ENCODE measurements around the gene BTG2.
A peak's percentile ranks its signal among the peaks of the same experiment; 100 is the strongest.

The BTG2 gene

GRCh38 chr1:203272633-203273205 is 32.6 kb upstream of the BTG2 start:
- no peaks in the 10 kb centered on the region for H3K79me2 ChIP-seq (ENCODE audit: insufficient read depth, low read length)
- no peaks in the 10 kb centered on the region for H3K27me3 ChIP-seq (ENCODE audit: insufficient read depth, low read length)
- peak overlapping the region; percentile 90 for H3K4me2 ChIP-seq (ENCODE audit: low read length)
- H4K20me1 ChIP-seq (ENCODE audit: insufficient read depth, low read length), result no peaks in the 10 kb centered on the region
- TF ChIP-seq EZH2 (IDR thresholded peaks at IDR 0.05; ENCODE audit: borderline replicate concordance, low read length), result no peak
- TF ChIP-seq, protein P1, sequence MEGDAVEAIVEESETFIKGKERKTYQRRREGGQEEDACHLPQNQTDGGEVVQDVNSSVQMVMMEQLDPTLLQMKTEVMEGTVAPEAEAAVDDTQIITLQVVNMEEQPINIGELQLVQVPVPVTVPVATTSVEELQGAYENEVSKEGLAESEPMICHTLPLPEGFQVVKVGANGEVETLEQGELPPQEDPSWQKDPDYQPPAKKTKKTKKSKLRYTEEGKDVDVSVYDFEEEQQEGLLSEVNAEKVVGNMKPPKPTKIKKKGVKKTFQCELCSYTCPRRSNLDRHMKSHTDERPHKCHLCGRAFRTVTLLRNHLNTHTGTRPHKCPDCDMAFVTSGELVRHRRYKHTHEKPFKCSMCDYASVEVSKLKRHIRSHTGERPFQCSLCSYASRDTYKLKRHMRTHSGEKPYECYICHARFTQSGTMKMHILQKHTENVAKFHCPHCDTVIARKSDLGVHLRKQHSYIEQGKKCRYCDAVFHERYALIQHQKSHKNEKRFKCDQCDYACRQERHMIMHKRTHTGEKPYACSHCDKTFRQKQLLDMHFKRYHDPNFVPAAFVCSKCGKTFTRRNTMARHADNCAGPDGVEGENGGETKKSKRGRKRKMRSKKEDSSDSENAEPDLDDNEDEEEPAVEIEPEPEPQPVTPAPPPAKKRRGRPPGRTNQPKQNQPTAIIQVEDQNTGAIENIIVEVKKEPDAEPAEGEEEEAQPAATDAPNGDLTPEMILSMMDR (IDR thresholded peaks at IDR 0.05; ENCODE audit: low read length), result no peak
- H3F3A ChIP-seq (ENCODE audit: insufficient read depth, low read length), result no peaks in the 10 kb centered on the region
- H2AFZ ChIP-seq (ENCODE audit: low read length), result no peak overlapping the region
- H3K9ac ChIP-seq (ENCODE audit: low read length), result peak overlapping the region; percentile 96
- no peaks in the 10 kb centered on the region for H3K9me3 ChIP-seq (ENCODE audit: low read length)
- peak overlapping the region; percentile 98 for H3K27ac ChIP-seq (ENCODE audit: low read depth, low read length, poor library complexity, severe bottlenecking)
- H3K4me3 ChIP-seq (ENCODE audit: low read depth, low read length, poor library complexity, severe bottlenecking), result peak overlapping the region; percentile 69
- no peaks in the 10 kb centered on the region for H3K36me3 ChIP-seq (ENCODE audit: insufficient read depth, low read length)
- H3K4me1 ChIP-seq (ENCODE audit: insufficient read depth, low read length, severe bottlenecking), result peaks cover 95% of the 10 kb centered on the region
- H3K9me2 ChIP-seq (ENCODE audit: low read depth, low read length), result no peaks in the 10 kb centered on the region

GRCh38 chr1:203273206-203273868 is 32.0 kb upstream of the BTG2 start:
- Histone ChIP-seq H3K27me3 (ENCODE audit: insufficient read depth, low read length) (no peaks in the 10 kb centered on the region), H3K4me2 (ENCODE audit: low read length) (peak overlapping the region; percentile 90), H3K9me2 (ENCODE audit: low read depth, low read length) (no peaks in the 10 kb centered on the region), H3K9me3 (ENCODE audit: low read length) (no peaks in the 10 kb centered on the region), H3K4me1 (ENCODE audit: insufficient read depth, low read length, severe bottlenecking) (peaks cover 98% of the 10 kb centered on the region), H3F3A (ENCODE audit: insufficient read depth, low read length) (no peaks in the 10 kb centered on the region), H3K79me2 (ENCODE audit: insufficient read depth, low read length) (no peaks in the 10 kb centered on the region), H3K9ac (ENCODE audit: low read length) (peak overlapping the region; percentile 96), H4K20me1 (ENCODE audit: insufficient read depth, low read length) (no peaks in the 10 kb centered on the region), H3K36me3 (ENCODE audit: insufficient read depth, low read length) (no peaks in the 10 kb centered on the region), H3K27ac (ENCODE audit: low read depth, low read length, poor library complexity, severe bottlenecking) (peak overlapping the region; percentile 98), H3K4me3 (ENCODE audit: low read depth, low read length, poor library complexity, severe bottlenecking) (peak overlapping the region; percentile 69), H2AFZ (ENCODE audit: low read length) (no peak overlapping the region)
- TF ChIP-seq, protein P1 (IDR thresholded peaks at IDR 0.05; ENCODE audit: low read length), result peak; percentile 98
- no peak for TF ChIP-seq EZH2 (IDR thresholded peaks at IDR 0.05; ENCODE audit: borderline replicate concordance, low read length)

- TF ChIP-seq, protein P1 (IDR thresholded peaks at IDR 0.05; ENCODE audit: low read length), result no peak
- no peak for TF ChIP-seq EZH2 (IDR thresholded peaks at IDR 0.05; ENCODE audit: borderline replicate concordance, low read length)
- peak overlapping the region; percentile 96 for H3K9ac ChIP-seq (ENCODE audit: low read length)
- peak overlapping the region; percentile 69 for H3K4me3 ChIP-seq (ENCODE audit: low read depth, low read length, poor library complexity, severe bottlenecking)
- H3K4me2 ChIP-seq (ENCODE audit: low read length), result peak overlapping the region; percentile 90
- no peaks in the 10 kb centered on the region for H3K36me3 ChIP-seq (ENCODE audit: insufficient read depth, low read length)
- H3K27ac ChIP-seq (ENCODE audit: low read depth, low read length, poor library complexity, severe bottlenecking), result peak overlapping the region; percentile 98
- H3F3A ChIP-seq (ENCODE audit: insufficient read depth, low read length), result no peaks in the 10 kb centered on the region
- no peaks in the 10 kb centered on the region for H3K27me3 ChIP-seq (ENCODE audit: insufficient read depth, low read length)
- no peaks in the 10 kb centered on the region for H3K9me2 ChIP-seq (ENCODE audit: low read depth, low read length)
- no peaks in the 10 kb centered on the region for H3K79me2 ChIP-seq (ENCODE audit: insufficient read depth, low read length)
- H4K20me1 ChIP-seq (ENCODE audit: insufficient read depth, low read length), result no peaks in the 10 kb centered on the region
- H3K4me1 ChIP-seq (ENCODE audit: insufficient read depth, low read length, severe bottlenecking), result peaks cover 98% of the 10 kb centered on the region
- no peak overlapping the region for H2AFZ ChIP-seq (ENCODE audit: low read length)
- H3K9me3 ChIP-seq (ENCODE audit: low read length), result no peaks in the 10 kb centered on the region
Measured at GRCh38 chr1:203273869-203274602, 31.3 kb upstream of the BTG2 start.
